Loucy (cell line): ENCODE data around the gene ZNF76.

ENCODE experiments used
- EZH2phosphoT487 ChIP-seq: fragments of 200-600 bp; IDR thresholded peaks from 2 replicates; pipeline ENCODE4 v1.6.1; 2018; ENCODE audit warnings: antibody characterized with exemption, mild to moderate bottlenecking, moderate library complexity, borderline replicate concordance
- TF ChIP-seq, protein P1 (sequence below): fragments of 200-600 bp; sonication (generic); conservative IDR thresholded peaks from 2 replicates; pipeline ENCODE4 v1.5.1; 2014; ENCODE audit warnings: mild to moderate bottlenecking, antibody characterized with exemption, low read length

DNA sequence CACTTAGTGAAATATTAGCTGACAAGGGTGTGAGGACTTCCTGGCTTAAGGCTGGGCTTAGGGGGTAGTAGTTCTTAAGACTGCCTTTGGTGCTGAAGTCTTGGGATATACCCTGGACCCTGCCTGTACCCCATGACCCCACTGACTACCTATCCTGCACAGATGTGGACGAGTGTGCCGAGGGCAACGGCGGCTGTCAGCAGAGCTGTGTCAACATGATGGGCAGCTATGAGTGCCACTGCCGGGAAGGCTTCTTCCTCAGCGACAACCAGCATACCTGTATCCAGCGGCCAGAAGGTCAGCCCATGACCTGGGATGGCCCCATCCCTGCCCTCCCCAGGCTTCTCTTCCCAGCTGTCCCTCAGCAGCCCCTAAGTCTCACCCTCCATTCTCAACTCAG, 28.0 kb upstream of the ZNF76 start:
- TF ChIP-seq, protein P1, sequence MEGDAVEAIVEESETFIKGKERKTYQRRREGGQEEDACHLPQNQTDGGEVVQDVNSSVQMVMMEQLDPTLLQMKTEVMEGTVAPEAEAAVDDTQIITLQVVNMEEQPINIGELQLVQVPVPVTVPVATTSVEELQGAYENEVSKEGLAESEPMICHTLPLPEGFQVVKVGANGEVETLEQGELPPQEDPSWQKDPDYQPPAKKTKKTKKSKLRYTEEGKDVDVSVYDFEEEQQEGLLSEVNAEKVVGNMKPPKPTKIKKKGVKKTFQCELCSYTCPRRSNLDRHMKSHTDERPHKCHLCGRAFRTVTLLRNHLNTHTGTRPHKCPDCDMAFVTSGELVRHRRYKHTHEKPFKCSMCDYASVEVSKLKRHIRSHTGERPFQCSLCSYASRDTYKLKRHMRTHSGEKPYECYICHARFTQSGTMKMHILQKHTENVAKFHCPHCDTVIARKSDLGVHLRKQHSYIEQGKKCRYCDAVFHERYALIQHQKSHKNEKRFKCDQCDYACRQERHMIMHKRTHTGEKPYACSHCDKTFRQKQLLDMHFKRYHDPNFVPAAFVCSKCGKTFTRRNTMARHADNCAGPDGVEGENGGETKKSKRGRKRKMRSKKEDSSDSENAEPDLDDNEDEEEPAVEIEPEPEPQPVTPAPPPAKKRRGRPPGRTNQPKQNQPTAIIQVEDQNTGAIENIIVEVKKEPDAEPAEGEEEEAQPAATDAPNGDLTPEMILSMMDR = no peak
- no peak for TF ChIP-seq EZH2phosphoT487
